K562 (cell line): ENCODE results near the gene UBE2L5. TPM values are rescaled to one million over a fixed set of nuclear protein-coding genes. Genes with fewer than 3 reads are reported as not detected.

ENCODE experiments used
- DPF2 ChIP-seq: fragments of 450-650 bp; IDR thresholded peaks from 2 replicates; pipeline ENCODE4 v1.6.1; 2016
- JUNB ChIP-seq: fragments of 450-650 bp; formaldehyde crosslinking; conservative IDR thresholded peaks from 2 replicates; pipeline ENCODE4 v1.4.0; 2020; ENCODE audit warnings: mild to moderate bottlenecking
- NR1H2 ChIP-seq: sonication (generic); formaldehyde crosslinking; IDR thresholded peaks from 2 replicates; pipeline ENCODE4 v1.4.0; 2020; ENCODE audit warnings: mild to moderate bottlenecking, missing genetic modification reagents
- POLR3G ChIP-seq: IDR thresholded peaks from 2 replicates; pipeline ENCODE4 v1.6.1; 2011; ENCODE audit not compliant: insufficient read length, insufficient replicate concordance; ENCODE audit errors: extremely low read depth
- POU5F1 ChIP-seq: fragments of 150-350 bp; IDR thresholded peaks from 2 replicates; pipeline ENCODE4 v1.6.1; 2014; ENCODE audit warnings: borderline replicate concordance, low read length, low read depth, mild to moderate bottlenecking; ENCODE audit not compliant: partially characterized antibody
- PRDM10 ChIP-seq: fragments of 450-650 bp; IDR thresholded peaks from 2 replicates; pipeline ENCODE4 v1.6.1; 2018; ENCODE audit not compliant: partially characterized antibody
- SMAD1 ChIP-seq: fragments of 150-350 bp; IDR thresholded peaks from 2 replicates; pipeline ENCODE4 v1.6.1; 2014; ENCODE audit warnings: low read length, low read depth; ENCODE audit not compliant: partially characterized antibody
- TOE1 ChIP-seq, 2 experiments: fragments of 450-650 bp in 1 of 2; sonication (generic) in 1 of 2; formaldehyde crosslinking in 1 of 2; IDR thresholded peaks; 2 replicates each; pipeline versions ENCODE4 v1.7.1 to v1.8.0; 2016 to 2022; ENCODE audit warnings: borderline replicate concordance in 2 of 2, mild to moderate bottlenecking in 2 of 2, antibody characterized with exemption in 1 of 2, inconsistent platforms in 1 of 2, low read depth in 1 of 2, missing genetic modification reagents in 1 of 2, moderate library complexity in 1 of 2
- ZNF347 ChIP-seq: fragments of 450-650 bp; formaldehyde crosslinking; IDR thresholded peaks from 2 replicates; pipeline ENCODE4 v1.4.0; 2020; ENCODE audit warnings: low read depth, mild to moderate bottlenecking, moderate library complexity
- ZNF586 ChIP-seq: fragments of 450-650 bp; formaldehyde crosslinking; conservative IDR thresholded peaks from 2 replicates; pipeline ENCODE4 v1.4.0; 2020; ENCODE audit warnings: mild to moderate bottlenecking, moderate library complexity
- ZNF785 ChIP-seq: fragments of 250-450 bp; sonication (Bioruptor Pico); IDR thresholded peaks from 2 replicates; pipeline ENCODE4 v1.4.0; 2020; ENCODE audit warnings: mild to moderate bottlenecking
- polyA plus RNA-seq, 8 experiments: library from polyadenylated mRNA; depleted of rRNA in 4 of 8; stranded (reverse) in 5 of 8; unstranded in 3 of 8; fragments of >200 nt; fragmentation: Nextera tagmentation in 2 of 8; fragmentation: Illumina TruSeq in 1 of 8; extraction: Ambion mirVana in 2 of 8; extraction: Trizol in 1 of 8; gene quantifications; 2 replicates each; pipeline versions ENCODE4 v1.2.1 to v1.2.3, GENCODE V29; 2011 to 2014; ENCODE audit warnings: inconsistent platforms in 1 of 8, missing spikeins in 1 of 8
- total RNA-seq, 7 experiments: library from RNA; depleted of rRNA in 6 of 7; stranded (reverse); fragments of >200 nt in 6 of 7; fragmentation: Illumina TruSeq in 2 of 7; extraction: Trizol in 2 of 7; gene quantifications; 2 replicates each; pipeline versions ENCODE4 v1.2.1 to v1.2.3, GENCODE V29; 2011 to 2021; ENCODE audit warnings: low replicate concordance in 1 of 7
- TF ChIP-seq, protein P1 (sequence below): fragments of 450-650 bp; IDR thresholded peaks from 2 replicates; pipeline ENCODE4 v1.6.1; 2017; ENCODE audit warnings: antibody characterized with exemption, mild to moderate bottlenecking
- TF ChIP-seq, protein P2 (sequence below), 2 experiments: IDR thresholded peaks; 2 replicates each; pipeline ENCODE4 v1.6.1; 2011; ENCODE audit warnings: borderline replicate concordance in 1 of 2, control low read depth in 1 of 2, low read depth in 1 of 2, low read length in 1 of 2, mild to moderate bottlenecking in 1 of 2, mixed read lengths in 1 of 2, moderate library complexity in 1 of 2; ENCODE audit not compliant: insufficient read depth in 1 of 2, insufficient read length in 1 of 2, poor library complexity in 1 of 2, severe bottlenecking in 1 of 2; ENCODE audit errors: extremely low read depth in 1 of 2

Gene UBE2L5
- total and polyA plus RNA-seq, 9 of the 15 experiments (the other 6 are each of a cell fraction or from before 2014, with no cell fraction given): 0.22 to 1.5 (median 0.86) TPM; not detected in 6

DNA sequence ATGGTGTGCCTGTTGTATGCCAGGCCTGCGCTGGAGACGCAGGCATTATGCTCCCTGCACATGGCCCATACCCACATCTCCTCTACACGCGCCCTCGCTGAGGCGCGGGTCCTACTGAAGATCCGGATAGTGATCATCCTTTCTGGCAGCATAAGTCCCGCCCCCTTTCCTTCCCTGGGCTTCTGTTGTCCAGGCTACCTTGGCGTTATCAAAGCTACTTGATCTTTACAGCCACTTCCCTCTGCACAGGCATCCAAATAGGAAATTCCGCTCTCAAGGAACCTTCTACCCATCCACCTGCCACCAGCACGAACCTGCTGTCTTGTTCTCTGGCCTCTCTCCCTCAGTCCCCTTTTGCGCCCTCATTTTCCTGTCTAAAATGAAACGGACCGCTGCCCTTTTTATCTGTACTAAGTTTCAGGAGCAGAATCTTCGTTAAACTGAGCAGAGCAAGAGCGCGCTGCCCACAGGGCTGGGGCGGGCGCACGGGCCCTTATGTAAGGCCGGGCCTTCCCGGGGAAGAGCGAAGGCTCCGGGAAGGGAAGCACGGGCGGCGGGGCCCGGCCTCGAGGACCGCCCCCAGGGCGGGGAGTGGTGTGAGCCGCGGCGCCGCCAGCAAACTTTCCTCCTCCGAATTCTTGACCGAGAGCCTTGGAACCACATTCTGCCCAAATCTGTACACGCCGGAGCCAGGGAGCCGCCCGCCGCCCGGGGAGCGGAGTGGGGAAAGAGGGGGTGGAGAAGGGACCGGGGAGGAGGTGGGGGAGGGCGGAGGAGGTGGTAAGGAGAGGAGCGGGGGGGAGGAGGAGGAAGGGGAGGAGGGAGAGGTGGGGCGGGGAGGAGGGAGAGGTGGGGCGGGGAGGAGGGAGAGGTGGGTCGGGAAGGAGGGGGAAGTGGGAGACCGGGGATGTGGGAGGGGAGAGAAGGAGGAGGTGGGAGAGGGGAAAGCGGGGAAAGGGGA, 920 bp upstream of the UBE2L5 start (continued):
- TF ChIP-seq, protein P1, sequence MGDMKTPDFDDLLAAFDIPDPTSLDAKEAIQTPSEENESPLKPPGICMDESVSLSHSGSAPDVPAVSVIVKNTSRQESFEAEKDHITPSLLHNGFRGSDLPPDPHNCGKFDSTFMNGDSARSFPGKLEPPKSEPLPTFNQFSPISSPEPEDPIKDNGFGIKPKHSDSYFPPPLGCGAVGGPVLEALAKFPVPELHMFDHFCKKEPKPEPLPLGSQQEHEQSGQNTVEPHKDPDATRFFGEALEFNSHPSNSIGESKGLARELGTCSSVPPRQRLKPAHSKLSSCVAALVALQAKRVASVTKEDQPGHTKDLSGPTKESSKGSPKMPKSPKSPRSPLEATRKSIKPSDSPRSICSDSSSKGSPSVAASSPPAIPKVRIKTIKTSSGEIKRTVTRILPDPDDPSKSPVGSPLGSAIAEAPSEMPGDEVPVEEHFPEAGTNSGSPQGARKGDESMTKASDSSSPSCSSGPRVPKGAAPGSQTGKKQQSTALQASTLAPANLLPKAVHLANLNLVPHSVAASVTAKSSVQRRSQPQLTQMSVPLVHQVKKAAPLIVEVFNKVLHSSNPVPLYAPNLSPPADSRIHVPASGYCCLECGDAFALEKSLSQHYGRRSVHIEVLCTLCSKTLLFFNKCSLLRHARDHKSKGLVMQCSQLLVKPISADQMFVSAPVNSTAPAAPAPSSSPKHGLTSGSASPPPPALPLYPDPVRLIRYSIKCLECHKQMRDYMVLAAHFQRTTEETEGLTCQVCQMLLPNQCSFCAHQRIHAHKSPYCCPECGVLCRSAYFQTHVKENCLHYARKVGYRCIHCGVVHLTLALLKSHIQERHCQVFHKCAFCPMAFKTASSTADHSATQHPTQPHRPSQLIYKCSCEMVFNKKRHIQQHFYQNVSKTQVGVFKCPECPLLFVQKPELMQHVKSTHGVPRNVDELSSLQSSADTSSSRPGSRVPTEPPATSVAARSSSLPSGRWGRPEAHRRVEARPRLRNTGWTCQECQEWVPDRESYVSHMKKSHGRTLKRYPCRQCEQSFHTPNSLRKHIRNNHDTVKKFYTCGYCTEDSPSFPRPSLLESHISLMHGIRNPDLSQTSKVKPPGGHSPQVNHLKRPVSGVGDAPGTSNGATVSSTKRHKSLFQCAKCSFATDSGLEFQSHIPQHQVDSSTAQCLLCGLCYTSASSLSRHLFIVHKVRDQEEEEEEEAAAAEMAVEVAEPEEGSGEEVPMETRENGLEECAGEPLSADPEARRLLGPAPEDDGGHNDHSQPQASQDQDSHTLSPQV: no peak
- TF ChIP-seq ZNF347 (CRISPR knock-in tag): no peak
- no peak for TF ChIP-seq TOE1 (IDR thresholded peaks at IDR 0.05; ENCODE audit: borderline replicate concordance)
- no peak for TF ChIP-seq TOE1 (CRISPR knock-in tag; IDR thresholded peaks at IDR 0.05; ENCODE audit: borderline replicate concordance, low read depth)
- TF ChIP-seq POLR3G: no peak
- no peak for TF ChIP-seq ZNF586 (CRISPR knock-in tag)
- TF ChIP-seq NR1H2 (CRISPR knock-in tag): no peak
- no peak for TF ChIP-seq JUNB (CRISPR knock-in tag)
- TF ChIP-seq POU5F1: no peak
- no peak for TF ChIP-seq SMAD1
- TF ChIP-seq, protein P2, sequence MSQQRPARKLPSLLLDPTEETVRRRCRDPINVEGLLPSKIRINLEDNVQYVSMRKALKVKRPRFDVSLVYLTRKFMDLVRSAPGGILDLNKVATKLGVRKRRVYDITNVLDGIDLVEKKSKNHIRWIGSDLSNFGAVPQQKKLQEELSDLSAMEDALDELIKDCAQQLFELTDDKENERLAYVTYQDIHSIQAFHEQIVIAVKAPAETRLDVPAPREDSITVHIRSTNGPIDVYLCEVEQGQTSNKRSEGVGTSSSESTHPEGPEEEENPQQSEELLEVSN (IDR thresholded peaks at IDR 0.05; ENCODE audit: borderline replicate concordance in 1 of 2, extremely low read depth in 1 of 2, insufficient read depth in 1 of 2, insufficient read length in 1 of 2, low read depth in 1 of 2, low read length in 1 of 2, poor library complexity in 1 of 2, severe bottlenecking in 1 of 2): peak in 1 of 2 experiments; percentile 87
- no peak for TF ChIP-seq ZNF785 (CRISPR knock-in tag)
- TF ChIP-seq DPF2: 0 out of 2 replicates have a peak, but pooled peaks have one; percentile 9
- TF ChIP-seq PRDM10: peak; percentile 33
